Superior temporal gyrus (tissue), 1 donor: ENCODE data around the gene NKPD1.

Experiments used
- DNase-seq: peaks from one replicate; pipeline ENCODE4 v3.0.0-alpha.2; 2016; ENCODE audit errors: extremely low spot score

NKPD1 gene

DNA sequence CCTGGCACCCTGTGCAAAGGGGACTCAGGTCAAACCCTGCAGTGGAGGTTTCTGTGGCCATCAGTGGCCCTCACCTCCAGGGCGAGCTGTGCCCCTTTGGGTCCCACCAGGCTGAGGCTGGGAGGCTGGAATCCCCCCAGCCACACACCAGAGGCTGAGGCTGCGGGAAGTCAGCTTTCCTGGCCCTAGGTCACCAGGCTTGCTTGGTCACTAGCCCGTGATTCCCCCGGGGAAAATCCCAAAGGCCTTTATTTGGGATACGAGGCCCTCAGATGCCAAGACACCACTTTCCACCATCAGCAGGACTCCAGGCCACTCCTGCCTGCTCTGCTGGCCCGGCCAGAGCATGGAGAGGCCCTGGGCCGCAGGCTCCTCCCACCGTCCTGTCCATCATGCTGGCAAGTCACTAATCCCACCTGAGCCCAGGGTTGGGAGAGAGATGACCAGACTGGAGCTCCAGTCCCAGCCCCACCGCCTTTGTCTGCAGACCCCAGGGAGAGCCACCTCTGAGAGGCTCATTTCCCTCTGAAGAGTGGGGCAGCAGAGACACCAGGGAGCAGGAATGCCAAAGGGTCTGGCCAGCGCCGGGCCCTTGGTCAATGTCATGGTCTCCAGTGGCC is 4.7 kb downstream of the NKPD1 start:
- DNase-seq: no peak

DNA sequence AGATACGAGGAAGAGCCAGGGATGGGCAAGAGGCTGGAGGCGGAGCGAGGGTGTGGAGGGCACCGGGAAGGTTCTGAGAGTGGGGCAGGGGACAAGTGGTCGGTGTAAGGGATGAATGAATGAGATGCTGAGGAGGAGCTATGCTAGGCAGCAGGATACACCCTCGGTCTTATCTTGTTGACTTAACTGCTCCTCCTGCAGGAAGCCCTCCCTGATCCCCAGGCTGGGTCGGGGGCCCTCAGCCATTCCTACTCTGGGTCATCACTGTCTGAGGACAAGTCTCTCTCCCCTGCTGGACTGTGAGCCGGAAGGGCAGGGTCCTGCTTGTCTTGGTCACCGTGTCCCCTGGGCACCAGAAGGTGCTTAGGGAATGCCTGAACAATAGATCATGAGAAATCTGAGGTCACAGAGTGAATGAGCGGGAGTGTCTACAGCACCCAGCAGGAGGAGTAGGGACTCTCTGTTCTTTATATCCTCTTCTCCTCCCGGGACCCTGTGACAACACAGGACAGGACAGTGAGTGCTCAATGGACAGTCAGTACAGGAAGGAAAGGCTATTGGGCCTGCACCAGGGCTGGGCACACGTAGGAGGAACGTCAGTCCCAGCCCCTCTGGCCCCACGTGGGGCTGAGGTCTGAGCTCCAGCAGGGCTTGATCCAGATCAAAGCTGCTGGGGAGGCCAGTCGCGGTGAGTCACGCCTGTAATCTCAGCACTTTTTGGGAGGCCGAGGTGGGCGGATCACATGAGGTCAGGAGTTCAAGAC is 6.5 kb downstream of the NKPD1 start:
- DNase-seq: no peak

DNA sequence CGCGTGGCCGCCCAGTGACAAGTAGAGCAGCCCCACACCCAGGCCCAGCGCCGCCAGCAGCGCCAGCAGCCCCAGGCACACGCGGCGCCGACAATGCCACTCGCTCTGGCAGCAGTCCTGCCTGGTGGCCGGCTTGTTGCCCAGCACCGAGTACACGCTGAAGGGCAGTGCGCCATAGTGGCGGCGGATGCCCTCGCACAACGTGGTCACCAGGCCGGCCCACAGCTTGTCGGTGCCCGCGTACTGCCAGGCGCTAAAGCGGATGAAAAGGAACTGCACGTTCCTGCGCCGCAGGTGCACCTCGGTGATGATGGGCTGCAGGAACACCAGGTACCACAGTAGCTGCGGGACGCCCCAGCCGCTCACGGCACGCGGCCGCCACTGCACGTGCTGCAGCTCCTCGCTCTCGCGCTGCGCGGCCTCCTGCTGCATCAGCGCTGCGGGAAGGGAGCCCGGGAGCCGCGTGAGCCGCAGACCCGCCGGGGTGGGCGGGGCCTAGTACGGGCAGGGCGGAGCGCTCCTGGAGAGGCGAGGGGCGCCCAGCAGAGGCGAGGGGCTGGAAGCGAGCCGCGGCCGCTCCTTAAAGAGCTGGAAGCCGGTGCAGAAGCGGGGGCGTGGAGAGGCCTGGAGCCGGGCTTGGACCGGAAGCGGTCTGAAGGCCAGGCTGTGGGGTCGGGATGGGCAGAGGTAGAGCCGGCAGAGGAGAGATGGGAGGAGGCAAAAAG is 7.3 kb downstream of the NKPD1 start:
- peak; percentile 31 for DNase-seq

DNA sequence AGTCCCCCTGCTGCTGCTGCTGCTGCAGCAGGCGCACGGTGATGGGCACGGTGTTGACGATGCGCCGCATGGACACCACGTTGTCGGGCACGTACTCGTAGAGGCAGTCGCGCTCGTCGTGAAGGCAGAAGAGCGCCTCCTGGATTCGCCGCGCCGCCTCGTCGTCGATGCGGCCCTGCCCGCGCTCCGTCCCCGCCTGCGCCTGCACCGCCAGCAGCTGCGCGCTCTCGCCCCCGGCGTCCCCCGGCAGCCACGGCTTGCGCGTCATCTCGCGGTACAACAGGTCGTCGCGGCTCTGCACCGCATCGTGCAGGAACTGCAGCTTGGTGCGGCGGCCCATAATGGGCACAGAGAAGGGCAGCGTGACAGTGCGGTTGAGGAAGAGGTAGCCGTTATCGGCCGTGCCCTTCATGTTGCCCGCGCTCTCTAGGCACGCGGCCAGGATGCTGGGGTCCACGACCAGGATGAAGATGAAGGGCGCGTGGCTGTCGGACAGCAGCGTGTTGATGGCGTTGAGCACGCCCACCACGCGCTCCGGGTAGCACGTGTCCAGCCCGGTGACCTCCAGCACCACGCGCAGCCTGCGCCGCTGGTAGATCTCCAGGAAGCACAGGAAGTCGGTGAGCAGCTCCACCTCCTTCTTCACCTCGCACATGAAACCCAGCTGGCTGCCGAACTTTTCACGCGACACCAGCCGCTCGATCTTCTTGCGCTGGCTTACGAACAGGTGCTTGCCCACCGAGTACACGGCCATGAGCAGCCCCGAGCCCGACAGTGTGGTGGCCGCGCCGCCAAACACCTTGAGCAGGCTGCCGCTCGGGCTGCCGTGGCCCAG is 8.1 kb downstream of the NKPD1 start:
- no peak for DNase-seq

DNA sequence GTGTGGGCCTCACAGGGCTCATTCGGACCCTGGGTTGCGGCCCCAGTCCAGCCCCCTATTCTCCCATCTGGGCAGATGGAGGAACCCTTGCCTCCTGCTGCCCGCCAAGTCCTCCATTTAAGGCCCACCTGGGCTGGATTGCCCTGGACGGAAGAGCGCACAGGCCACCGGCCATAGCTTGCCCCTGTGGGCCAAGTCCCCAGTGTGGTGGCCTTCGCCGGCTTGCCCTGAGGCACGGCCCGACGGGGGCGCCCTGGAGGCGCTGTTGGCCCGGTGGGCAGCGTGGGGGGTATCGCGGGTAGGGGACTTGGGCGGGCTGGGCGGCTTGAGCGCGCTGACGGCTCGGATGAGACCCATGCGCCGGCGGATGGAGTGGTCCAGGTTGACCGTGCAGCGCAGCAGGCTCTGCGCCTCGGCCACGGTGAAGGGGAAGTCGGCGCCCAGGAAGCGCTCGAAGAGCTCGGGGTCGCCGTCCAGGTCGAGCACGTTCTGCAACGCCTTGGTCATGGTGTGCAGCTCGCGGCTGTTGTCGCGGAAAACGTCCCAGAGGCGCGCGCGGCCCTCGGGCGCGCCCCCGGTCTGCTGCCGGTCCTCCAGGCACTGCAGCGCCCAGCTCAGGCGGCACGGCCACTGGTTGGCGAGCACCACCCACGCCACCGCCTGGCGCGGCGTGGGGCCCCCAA is 8.8 kb downstream of the NKPD1 start:
- DNase-seq: no peak

DNA sequence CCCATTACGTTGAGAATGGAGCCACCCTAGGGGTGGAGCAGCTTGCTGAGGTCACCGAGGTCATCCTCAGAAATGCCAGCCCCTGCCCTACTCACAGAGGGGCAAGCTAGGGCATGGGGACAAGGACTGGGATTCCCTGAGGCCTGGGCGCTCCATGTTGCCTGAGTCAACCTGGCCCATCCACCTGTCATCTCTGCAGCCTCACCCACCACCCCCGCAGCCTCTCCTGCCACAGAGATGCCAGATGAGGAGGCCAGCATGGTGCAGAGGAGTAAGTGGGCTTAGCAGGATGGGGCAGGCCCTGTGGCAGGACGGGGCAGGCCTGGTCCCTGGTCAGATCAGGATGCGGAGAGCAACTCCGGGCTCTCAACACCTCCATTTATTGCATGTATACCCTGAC is 9.5 kb downstream of the NKPD1 start:
- no peak for DNase-seq

DNA sequence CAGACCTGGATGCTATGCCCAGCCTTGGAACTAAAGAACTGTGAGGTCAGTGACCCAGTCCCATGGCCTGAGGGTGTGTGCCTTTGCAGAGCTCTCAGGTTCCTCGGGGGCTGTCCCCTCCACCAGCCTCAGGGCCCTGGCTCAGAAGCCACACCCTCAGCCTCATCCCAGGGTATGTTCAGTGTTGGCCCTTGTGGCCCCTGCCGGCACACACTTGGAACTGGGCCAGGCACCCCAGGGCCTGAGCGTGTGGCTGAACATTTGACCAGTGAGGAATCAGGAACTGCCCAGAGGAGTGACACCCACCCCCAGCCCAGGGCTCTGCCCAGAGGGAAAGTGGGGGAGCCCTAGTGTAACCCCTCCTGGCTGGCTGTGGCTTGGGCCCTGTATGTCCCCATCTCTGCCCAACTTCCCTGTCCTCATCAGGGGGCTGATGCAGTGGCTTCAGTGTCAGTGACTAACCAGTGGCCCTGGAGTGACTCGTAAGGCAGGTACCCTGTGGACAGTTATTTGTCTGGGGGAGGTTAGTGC is 10.0 kb downstream of the NKPD1 start:
- no peak for DNase-seq

DNA sequence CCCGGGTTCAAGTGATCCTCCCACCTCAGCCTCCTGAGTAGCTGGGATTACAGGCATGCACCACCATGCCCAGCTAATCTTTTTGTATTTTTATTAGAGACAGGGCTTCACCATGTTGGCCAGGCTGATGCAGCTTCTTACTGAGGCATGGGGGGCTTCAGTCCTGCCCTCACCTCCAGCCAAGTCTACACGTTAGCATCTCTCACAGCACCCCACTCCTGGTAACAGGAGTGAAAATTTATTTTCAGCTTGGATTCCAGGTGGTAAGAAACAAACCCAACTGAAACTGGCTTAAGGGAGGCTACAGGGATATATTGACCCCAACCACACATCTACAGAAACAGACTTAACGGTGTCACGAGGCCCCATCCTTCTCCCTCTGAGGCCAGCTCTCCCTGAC is 10.6 kb downstream of the NKPD1 start:
- DNase-seq: no peak

DNA sequence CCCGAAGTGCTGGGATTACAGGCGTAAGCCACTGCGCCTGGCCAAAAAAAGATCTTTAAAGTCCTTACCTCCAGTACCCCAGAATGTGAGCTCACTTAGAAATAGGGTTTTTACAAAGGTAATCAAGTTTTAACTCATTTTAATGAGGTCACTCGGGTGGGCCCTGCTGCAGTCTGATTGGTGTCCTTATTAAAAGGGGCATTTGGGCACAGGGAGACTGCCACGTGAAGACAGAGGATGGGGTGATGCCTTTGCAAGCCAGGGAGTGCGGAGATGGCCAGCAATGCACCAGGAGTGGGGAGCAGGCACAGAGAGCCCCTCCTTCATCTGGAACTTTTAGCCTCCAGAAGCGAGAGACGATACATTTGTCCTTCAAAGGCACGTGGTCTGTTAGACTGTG is 11.7 kb downstream of the NKPD1 start:
- no peak for DNase-seq

DNA sequence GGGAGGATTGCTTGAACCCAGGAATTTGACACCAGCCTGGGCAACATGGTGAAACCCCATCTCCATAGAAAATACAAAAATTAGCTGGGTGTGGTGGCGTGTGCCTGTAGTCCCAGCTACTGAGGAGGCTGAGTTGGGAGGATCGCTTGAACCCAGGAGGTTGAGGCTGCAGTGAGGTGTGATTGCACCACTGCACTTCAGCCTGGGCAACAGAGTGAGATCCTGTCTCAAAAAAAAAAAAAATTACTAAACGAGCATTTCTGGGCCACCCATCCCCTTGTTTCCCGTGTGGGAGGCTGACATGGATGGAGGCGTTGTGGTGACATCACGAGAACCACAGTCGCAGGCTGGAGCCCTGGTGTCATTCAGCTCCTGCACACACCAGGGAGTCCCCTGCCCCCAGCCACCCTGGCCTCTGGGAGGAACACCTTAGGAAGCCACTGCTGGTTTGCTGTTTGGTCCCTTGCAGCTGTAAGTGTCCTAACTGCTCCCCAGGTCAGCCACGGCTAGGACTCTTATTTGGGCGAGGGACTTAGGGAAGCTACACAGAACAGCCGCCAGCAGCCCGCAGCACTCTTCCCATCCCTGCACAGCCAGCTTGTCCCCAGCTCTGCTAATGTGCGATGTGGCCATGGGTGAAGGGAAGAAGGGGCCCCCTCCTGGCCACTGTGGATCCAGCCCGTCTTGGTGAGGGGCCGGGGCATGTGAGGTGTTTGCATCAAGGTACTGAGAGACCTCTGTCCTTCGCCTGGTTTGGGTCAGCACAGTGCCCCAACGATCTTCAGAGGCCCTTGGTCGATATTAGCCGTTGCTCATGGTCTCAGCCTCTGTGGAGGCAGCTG is 12.7 kb downstream of the NKPD1 start:
- DNase-seq: no peak

DNA sequence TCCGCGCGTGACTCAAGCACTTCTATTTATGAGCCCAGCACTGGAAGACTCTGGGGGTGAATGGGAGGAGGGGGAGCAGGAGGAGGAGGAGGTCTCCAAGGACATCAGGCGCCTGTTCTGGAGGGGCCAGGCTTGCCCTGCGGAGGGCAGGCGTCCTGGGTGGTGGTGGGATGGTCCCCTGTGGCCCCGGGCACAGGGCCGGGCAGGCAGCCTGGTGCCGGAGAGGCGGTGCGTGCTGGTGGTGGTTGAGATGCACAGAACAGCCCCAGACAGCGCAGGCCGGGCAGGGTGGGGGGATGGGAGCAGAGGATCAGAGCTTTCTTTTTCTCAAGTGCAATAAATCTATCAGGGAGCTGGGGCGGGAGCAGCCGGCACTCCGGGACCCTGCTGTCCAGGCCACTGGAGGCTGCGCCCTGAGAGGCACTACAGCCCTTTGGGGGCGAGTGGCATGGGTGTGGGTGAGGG is 14.0 kb downstream of the NKPD1 start:
- no peak for DNase-seq

DNA sequence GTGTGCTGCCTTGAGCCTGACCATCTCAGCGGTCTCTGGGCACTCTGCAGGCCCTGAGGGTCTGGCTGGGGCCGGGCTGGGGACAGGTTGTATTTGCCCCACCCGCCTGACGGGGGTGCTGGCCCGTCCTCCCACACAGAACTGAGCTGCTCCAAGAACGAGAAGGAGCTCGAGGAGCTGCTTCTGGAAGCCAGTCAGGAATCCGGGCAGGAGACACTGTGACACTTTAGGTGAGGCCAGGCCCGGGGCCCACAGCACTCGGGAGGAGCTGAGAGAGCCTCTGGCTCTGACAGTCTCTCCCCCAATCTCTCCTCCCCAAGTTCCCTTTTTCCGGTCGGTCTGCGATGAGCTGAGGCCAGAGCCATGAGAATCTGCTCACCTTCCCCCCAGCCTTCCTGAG is 14.5 kb downstream of the NKPD1 start:
- no peak for DNase-seq

DNA sequence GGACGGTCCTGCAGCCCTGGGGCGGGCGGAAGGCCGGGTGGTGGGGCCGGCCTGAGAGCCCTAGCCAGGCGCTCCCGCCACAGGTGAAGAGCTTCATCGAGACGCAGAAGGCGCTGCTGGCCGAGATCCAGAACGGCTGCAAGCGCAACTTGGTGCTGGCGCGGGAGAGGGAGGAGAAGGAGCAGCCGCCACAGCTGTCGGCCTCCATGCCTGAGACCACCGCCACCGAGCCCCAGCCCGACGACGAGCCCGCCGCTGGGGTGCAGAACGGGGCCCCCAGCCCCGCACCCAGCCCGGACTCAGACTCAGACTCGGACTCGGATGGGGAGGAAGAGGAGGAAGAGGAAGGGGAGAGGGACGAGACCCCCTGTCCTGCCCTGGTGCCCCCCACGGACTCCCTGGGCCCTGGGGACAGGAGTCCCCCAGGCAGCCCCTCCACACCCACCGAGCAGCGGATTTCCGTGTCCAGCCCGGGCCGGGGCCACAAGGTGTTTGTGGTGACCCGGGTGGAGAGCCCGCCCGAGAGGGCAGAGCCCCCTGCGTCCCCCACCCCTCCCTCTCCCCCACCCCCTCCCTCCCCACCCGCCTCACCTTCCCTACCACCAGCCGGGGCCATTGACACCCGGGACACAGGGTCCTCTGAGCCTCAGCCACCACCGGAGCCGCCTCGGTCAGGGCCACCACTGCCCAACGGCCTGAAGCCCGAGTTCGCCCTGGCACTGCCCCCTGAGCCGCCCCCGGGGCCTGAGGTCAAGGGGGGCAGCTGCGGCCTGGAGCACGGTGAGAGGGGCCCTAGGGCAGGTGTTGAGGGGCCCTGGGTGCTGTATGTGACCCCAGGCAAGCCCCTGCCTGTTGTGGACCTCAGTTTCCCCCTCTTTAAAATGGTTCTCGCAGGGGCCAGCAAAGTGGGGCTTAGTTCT is 15.3 kb downstream of the NKPD1 start:
- no peak for DNase-seq

DNA sequence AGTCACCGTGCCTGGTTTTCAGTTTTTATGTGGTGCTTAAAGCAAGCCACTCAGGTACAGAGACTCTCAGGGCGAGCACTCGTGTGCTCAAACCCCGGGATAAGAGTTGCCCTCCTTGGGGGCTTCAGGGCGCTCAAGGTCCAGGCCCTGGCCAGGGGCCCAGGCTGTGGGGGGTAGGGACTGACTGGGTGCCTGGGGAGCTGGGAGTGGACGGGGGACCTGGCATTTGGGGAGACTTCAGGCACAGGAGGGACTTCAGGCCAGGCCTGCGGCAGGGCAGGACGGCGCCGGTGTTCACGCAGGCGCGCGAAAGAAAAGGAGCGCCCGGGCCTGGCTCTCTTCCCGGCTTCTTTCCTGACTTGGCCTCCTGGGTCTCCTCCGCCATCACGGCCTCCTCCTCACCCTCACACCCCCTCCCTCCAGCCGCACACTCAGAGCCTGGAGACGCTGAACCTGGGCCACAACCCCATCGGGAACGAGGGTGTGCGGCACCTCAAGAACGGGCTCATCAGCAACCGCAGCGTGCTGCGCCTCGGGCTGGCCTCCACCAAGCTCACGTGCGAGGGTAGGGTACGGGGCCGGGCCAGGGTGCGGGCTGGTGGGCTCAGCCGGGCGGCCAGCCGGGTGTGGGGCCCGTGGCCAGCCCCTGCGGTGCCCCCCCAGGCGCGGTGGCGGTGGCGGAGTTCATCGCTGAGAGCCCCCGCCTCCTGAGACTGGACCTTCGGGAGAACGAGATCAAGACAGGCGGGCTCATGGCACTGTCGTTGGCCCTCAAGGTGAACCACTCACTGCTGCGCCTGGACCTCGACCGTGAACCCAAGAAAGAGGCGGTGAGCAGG is 16.1 kb downstream of the NKPD1 start:
- no peak for DNase-seq

DNA sequence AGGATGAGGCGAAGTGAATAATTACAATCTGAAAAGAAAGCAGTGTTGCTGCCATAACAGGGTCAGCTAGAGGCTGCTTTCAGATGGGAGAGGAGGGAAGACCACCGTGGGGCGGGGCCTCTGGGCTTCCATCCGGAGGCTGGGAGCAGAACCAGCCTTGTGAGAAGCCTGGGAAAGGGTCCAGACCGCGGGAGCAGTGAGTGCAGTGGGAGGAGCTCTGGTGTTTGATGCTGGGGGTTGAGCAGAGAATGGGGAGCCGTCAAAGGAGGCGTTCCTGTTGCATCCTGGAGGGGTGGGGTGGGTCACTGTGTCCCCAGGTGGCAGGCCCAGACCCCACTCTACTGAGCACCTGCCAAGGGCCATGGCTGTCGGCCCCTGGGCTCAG is 18.1 kb downstream of the NKPD1 start:
- DNase-seq: no peak

DNA sequence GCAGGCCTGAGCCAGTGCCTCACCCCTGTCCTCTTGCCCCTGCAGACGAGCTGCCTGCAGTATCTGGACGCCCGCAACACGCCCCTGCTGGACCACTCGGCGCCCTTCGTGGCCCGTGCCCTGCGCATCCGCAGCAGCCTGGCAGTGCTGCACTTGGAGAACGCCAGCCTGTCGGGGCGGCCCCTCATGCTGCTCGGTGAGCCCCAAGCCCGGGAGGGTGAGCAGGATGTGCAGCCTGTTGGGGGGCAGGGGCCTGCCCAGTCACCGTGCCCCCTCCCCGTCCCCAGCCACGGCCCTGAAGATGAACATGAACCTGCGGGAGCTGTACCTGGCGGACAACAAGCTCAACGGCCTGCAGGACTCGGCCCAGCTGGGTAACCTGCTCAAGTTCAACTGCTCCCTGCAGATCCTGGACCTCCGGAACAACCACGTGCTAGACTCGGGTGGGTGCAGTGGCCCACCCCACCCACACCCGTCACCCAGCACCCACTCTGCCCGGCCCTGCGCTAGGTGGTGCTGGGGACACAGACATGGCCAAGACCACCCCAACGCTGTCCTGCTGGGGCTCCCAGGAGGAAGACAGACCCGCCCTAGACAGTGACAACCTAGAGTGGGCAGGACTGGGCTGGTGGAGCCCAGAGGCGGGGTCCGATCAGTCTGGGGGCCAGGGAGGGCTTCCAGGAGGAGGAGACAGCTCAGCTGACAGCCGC is 18.6 kb downstream of the NKPD1 start:
- DNase-seq: no peak

DNA sequence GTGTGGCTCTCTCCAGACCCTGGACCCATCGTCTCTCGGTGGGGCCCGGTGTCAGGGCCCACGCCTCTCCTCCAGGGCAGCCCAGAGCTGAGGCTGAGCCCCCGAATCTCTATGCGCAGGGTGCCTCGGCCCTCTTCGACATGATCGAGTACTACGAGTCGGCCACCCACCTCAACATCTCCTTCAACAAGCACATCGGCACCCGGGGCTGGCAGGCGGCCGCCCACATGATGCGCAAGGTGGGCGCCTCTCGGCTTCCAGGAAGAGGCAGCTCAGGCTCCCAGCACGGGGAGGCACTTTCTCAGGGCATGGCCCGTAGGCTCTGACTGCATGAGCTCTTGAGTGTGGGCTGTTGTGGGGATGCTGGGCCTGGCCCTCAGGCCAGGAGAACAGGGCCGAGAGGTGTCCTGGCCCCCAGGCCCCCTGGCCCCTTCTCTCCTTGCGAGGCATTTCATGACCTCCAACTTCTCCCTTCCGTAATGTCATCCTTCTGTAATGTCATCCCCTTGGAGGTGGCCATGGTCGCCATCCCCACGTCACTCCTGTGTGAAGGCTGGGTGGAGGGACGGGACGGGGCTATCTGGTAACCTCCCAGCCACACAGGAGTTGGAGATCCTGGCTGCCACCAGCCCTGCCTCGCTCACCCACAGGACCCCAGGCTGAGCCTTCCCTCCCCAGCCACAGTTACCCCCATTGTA is 19.4 kb downstream of the NKPD1 start:
- no peak for DNase-seq
